HG02970 (cell line): ENCODE data around the gene LAPTM5.

Source experiments
- ATAC-seq: cut with Tn5 transposase; IDR thresholded peaks from one replicate; pipeline ENCODE4 v1.9.1; 2021; ENCODE audit warnings: mild to moderate bottlenecking, moderate library complexity, moderate number of reproducible peaks; ENCODE audit not compliant: unreplicated experiment, low FRiP score

Gene LAPTM5

GRCh38 chr1:30686236-30686935 lies 71.2 kb downstream of the LAPTM5 start:
- ATAC-seq, result no peak

DNA sequence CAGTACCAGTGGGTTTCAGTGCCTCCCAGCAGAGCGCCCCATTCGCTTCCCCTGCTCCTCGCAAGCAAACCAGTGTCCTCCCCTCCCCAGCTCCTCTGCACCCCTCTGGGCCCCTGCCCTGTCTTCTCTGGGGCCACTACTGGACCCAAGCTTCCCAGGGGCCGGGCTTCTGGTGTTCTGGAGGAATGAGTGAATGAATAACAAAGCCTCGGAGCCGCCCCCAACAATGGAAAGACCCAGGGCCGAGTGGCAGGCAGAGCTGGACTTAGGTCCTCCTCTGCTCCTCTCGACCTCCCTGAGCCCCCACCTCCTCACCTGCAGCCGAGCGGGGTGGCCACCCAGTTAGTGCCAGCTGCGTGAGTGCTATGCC lies 71.8 kb downstream of the LAPTM5 start:
- ATAC-seq, result no peak

GRCh38 chr1:30684881-30685795 lies 72.4 kb downstream of the LAPTM5 start:
- ATAC-seq, result no peak

DNA sequence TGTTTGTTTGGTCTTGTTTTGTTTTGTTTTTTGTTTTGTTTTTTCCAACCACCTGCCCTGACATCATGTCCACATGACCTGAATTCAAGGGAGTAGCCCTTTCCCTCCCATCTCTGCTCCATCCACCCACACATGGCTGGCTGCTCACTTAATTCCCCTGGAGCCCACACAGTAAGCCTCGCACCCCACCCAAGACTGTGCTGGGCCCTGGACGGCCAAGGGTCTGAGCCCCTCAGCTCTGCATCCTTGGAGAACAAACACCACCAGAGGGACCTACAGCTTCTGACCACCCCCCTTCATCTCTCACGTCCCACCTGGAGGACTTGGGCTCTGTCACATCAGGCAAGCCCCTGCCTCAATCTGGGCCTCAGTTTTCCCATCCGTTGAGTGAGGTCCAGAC lies 73.3 kb downstream of the LAPTM5 start:
- no peak for ATAC-seq

GRCh38 chr1:30683699-30684098 lies 73.9 kb downstream of the LAPTM5 start:
- no peak for ATAC-seq
